AG04449 (cell line): ENCODE results near the gene APBA2.

Experiments
- CTCF ChIA-PET: fragments of 350-600 bp; formaldehyde crosslinking; extraction: SDS; loops from one replicate; lab custom pipeline; 2021; ENCODE audit warnings: antibody characterized with exemption; lab: Yijun Ruan, JAX
- POLR2A ChIA-PET: fragments of 400-600, 350-600 bp; formaldehyde crosslinking; extraction: SDS; loops from one replicate; lab custom pipeline; 2020; ENCODE audit warnings: antibody characterized with exemption, inconsistent platforms; lab: Yijun Ruan, JAX
- DNase-seq: peaks from one replicate; pipeline ENCODE4 v3.0.0-alpha.2; 2010; ENCODE audit warnings: low read depth, low spot score
- H3K4me3 ChIP-seq: 2 replicates; pipeline ENCODE4 v1.5.1; 2011; ENCODE audit warnings: low read depth, mild to moderate bottlenecking, control low read depth, low read length
- CTCF ChIP-seq: IDR thresholded peaks from one replicate; pipeline ENCODE4 v1.5.1; 2011; ENCODE audit warnings: mild to moderate bottlenecking, moderate library complexity, low read length, control low read depth, inconsistent platforms; ENCODE audit not compliant: insufficient read depth; ENCODE audit errors: missing control alignments

The APBA2 gene

GRCh38 chr15:28904541-28905315 is 19.0 kb downstream of the APBA2 start:
- TF ChIP-seq CTCF = no peak
- CTCF ChIA-PET = no interaction called here
- DNase-seq = no peak
- POLR2A ChIA-PET = no interaction called here
- H3K4me3 ChIP-seq = no peak overlapping the region

- CTCF ChIA-PET = no interaction called here
- TF ChIP-seq CTCF = no peak
- POLR2A ChIA-PET = no interaction called here
- no peak overlapping the region for H3K4me3 ChIP-seq
- DNase-seq = no peak
Observed at GRCh38 chr15:28907338-28907960, 21.7 kb downstream of the APBA2 start.

- no peak overlapping the region for H3K4me3 ChIP-seq
- no peak for TF ChIP-seq CTCF
- no peak for DNase-seq
- POLR2A ChIA-PET = no interaction called here
- CTCF ChIA-PET = no interaction called here
Observed at GRCh38 chr15:28909958-28910500, 24.3 kb downstream of the APBA2 start.

- TF ChIP-seq CTCF = no peak
- ChIA-PET CTCF (interaction anchor here (2.2 to 3.7 kb wide), 2 partner anchors 10 to 192 kb away, joined by 9 to 20 read pairs; no protein-coding TSS in a partner anchor), POLR2A (no interaction called here)
- DNase-seq = no peak
- H3K4me3 ChIP-seq = no peak overlapping the region
Observed at GRCh38 chr15:28911310-28911931, 25.6 kb downstream of the APBA2 start.

- no peak for DNase-seq
- no peak for TF ChIP-seq CTCF
- ChIA-PET POLR2A (no interaction called here), CTCF (interaction anchor here (0.9 to 3.7 kb wide), 4 partner anchors 9 to 191 kb away, joined by 3 to 20 read pairs (median 6); no protein-coding TSS in a partner anchor)
- no peak overlapping the region for H3K4me3 ChIP-seq
Observed at GRCh38 chr15:28912422-28912821, 26.6 kb downstream of the APBA2 start.
